Activated CD4-positive, alpha-beta T cell treated with anti-CD3 and anti-CD28 coated beads, Interleukin-2, amount 10 ng/mL, durations not matched to agents 7 days and 5 days (primary cell): ENCODE results near the gene CABP1. TPM values are rescaled to one million over a fixed set of nuclear protein-coding genes. Genes with fewer than 3 reads are reported as not detected.
"Not testable (repeated sequence)": the region's sequence is repeated elsewhere in the genome, so short reads cannot be mapped to it uniquely, and the experiment has no call there.

ENCODE experiments used
- CTCF ChIA-PET: fragments of 350-600 bp; sonication (Branson Sonifier 250); formaldehyde crosslinking; loops from one replicate; lab custom pipeline; 2021; ENCODE audit warnings: antibody characterized with exemption; lab: Charles Lee
- POLR2A ChIA-PET: fragments of 350-600 bp; sonication (Branson Sonifier 250); formaldehyde crosslinking; loops from one replicate; lab custom pipeline; 2021; ENCODE audit warnings: antibody characterized with exemption; lab: Charles Lee
- DNase-seq: peaks from one replicate; pipeline ENCODE4 v3.0.0-alpha.2; 2020
- H3K27ac Mint-ChIP-seq: one replicate; pipeline ENCODE4 v1.8.0; 2021; ENCODE audit warnings: mild to moderate bottlenecking, moderate library complexity, mixed read lengths
- H3K27me3 Mint-ChIP-seq: one replicate; pipeline ENCODE4 v1.8.0; 2021; ENCODE audit warnings: mixed read lengths
- H3K36me3 Mint-ChIP-seq: one replicate; pipeline ENCODE4 v1.8.0; 2021; ENCODE audit warnings: low read depth, mixed read lengths
- H3K4me1 Mint-ChIP-seq: one replicate; pipeline ENCODE4 v1.8.0; 2021; ENCODE audit warnings: mixed read lengths
- H3K4me3 Mint-ChIP-seq: one replicate; pipeline ENCODE4 v1.8.0; 2021; ENCODE audit warnings: mild to moderate bottlenecking, moderate library complexity, mixed read lengths
- H3K9me3 Mint-ChIP-seq: one replicate; pipeline ENCODE4 v1.8.0; 2021; ENCODE audit warnings: mixed read lengths
- total RNA-seq, 2 experiments: library from RNA; stranded (reverse); gene quantifications; one replicate each; pipeline ENCODE4 v1.2.3, GENCODE V29; 2021

Gene CABP1
- total RNA-seq, 2 experiments from 2014 or later, result 0.10 to 0.29 TPM

- Mint-ChIP-seq H3K4me3 (no peak overlapping the region), H3K4me1 (no peaks in the 10 kb centered on the region), H3K27me3 (peaks cover 19% of the 10 kb centered on the region), H3K27ac (no peak overlapping the region), H3K9me3 (no peaks in the 10 kb centered on the region), H3K36me3 (no peaks in the 10 kb centered on the region)
- no peak for DNase-seq
- ChIA-PET CTCF (no interaction called here), POLR2A (no interaction called here)
Measured at GRCh38 chr12:120614848-120615247, 25.6 kb upstream of the CABP1 start.

- POLR2A ChIA-PET, DNase-seq, H3K9me3 Mint-ChIP-seq, H3K36me3 Mint-ChIP-seq, H3K27ac Mint-ChIP-seq, CTCF ChIA-PET, H3K4me1 Mint-ChIP-seq, H3K4me3 Mint-ChIP-seq: not testable (repeated sequence)
- H3K27me3 Mint-ChIP-seq, result peaks cover 27% of the 10 kb centered on the region
Measured at GRCh38 chr12:120617193-120617592, 23.2 kb upstream of the CABP1 start.

GRCh38 chr12:120617767-120618166 is 22.7 kb upstream of the CABP1 start:
- DNase-seq, POLR2A ChIA-PET, H3K36me3 Mint-ChIP-seq, H3K4me3 Mint-ChIP-seq, H3K4me1 Mint-ChIP-seq, CTCF ChIA-PET, H3K9me3 Mint-ChIP-seq, H3K27ac Mint-ChIP-seq: not testable (repeated sequence)
- H3K27me3 Mint-ChIP-seq, result peaks cover 27% of the 10 kb centered on the region

- ChIA-PET POLR2A (no interaction called here), CTCF (interaction anchor here (0.6 to 1.0 kb wide), 2 partner anchors 45 to 266 kb away, joined by 3 to 4 read pairs; no protein-coding TSS in a partner anchor)
- Mint-ChIP-seq H3K27ac (no peak overlapping the region), H3K9me3 (no peaks in the 10 kb centered on the region), H3K27me3 (peaks cover 23% of the 10 kb centered on the region), H3K4me3 (no peak overlapping the region), H3K4me1 (no peaks in the 10 kb centered on the region), H3K36me3 (no peaks in the 10 kb centered on the region)
- no peak for DNase-seq
Measured at GRCh38 chr12:120618954-120619615, 21.3 kb upstream of the CABP1 start.

- H3K4me3 Mint-ChIP-seq, result no peak overlapping the region
- POLR2A ChIA-PET, result no interaction called here
- no peaks in the 10 kb centered on the region for H3K4me1 Mint-ChIP-seq
- H3K27ac Mint-ChIP-seq, result no peak overlapping the region
- H3K36me3 Mint-ChIP-seq, result no peaks in the 10 kb centered on the region
- CTCF ChIA-PET, result interaction anchor here (1.0 kb wide), 1 partner anchor 15 kb away, joined by 4 read pairs; no protein-coding TSS in a partner anchor
- no peak for DNase-seq
- peaks cover 19% of the 10 kb centered on the region for H3K27me3 Mint-ChIP-seq
- no peaks in the 10 kb centered on the region for H3K9me3 Mint-ChIP-seq
Measured at GRCh38 chr12:120620624-120621023, 19.8 kb upstream of the CABP1 start.

GRCh38 chr12:120625557-120626419 is 14.6 kb upstream of the CABP1 start:
- ChIA-PET CTCF (interaction anchor here (0.6 to 1.0 kb wide), 4 partner anchors 23 to 1022 kb away, joined by 3 to 4 read pairs (median 3); no protein-coding TSS in a partner anchor), POLR2A (no interaction called here)
- H3K36me3 Mint-ChIP-seq, result no peaks in the 10 kb centered on the region
- H3K27me3 Mint-ChIP-seq, result peaks cover 10% of the 10 kb centered on the region
- no peaks in the 10 kb centered on the region for H3K9me3 Mint-ChIP-seq
- H3K4me1 Mint-ChIP-seq, result no peaks in the 10 kb centered on the region
- peak; percentile 26 for DNase-seq
- H3K4me3 Mint-ChIP-seq, result no peak overlapping the region
- no peak overlapping the region for H3K27ac Mint-ChIP-seq

- peaks cover 17% of the 10 kb centered on the region for H3K27me3 Mint-ChIP-seq
- ChIA-PET POLR2A (no interaction called here), CTCF (interaction anchor here (1.5 kb wide), 1 partner anchor 19 kb away, joined by 6 read pairs; no protein-coding TSS in a partner anchor)
- H3K9me3 Mint-ChIP-seq, result no peaks in the 10 kb centered on the region
- no peak overlapping the region for H3K4me3 Mint-ChIP-seq
- DNase-seq, result no peak
- H3K27ac Mint-ChIP-seq, result no peak overlapping the region
- H3K36me3 Mint-ChIP-seq, result no peaks in the 10 kb centered on the region
- H3K4me1 Mint-ChIP-seq, result no peaks in the 10 kb centered on the region
Measured at GRCh38 chr12:120628919-120629318, 11.5 kb upstream of the CABP1 start.

GRCh38 chr12:120630104-120630892 is 10.1 kb upstream of the CABP1 start:
- DNase-seq, result no peak
- H3K27ac Mint-ChIP-seq, result no peak overlapping the region
- H3K4me1 Mint-ChIP-seq, result no peaks in the 10 kb centered on the region
- ChIA-PET CTCF (interaction anchor here (0.6 to 1.5 kb wide), 3 partner anchors 18 to 90 kb away, joined by 3 to 6 read pairs (median 3); no protein-coding TSS in a partner anchor), POLR2A (no interaction called here)
- no peak overlapping the region for H3K4me3 Mint-ChIP-seq
- no peaks in the 10 kb centered on the region for H3K36me3 Mint-ChIP-seq
- H3K9me3 Mint-ChIP-seq, result no peaks in the 10 kb centered on the region
- H3K27me3 Mint-ChIP-seq, result peaks cover 21% of the 10 kb centered on the region

GRCh38 chr12:120631097-120631496 is 9.3 kb upstream of the CABP1 start:
- Mint-ChIP-seq H3K4me1 (no peaks in the 10 kb centered on the region), H3K27me3 (peaks cover 23% of the 10 kb centered on the region), H3K36me3 (no peaks in the 10 kb centered on the region), H3K27ac (no peak overlapping the region), H3K4me3 (no peak overlapping the region), H3K9me3 (no peaks in the 10 kb centered on the region)
- DNase-seq, result no peak
- POLR2A ChIA-PET, result interaction anchor here (0.7 kb wide), 1 partner anchor 202 kb away, joined by 3 read pairs; no protein-coding TSS in a partner anchor
- CTCF ChIA-PET, result interaction anchor here (0.6 kb wide), 2 partner anchors 19 to 100 kb away, joined by 3 read pairs; no protein-coding TSS in a partner anchor

- ChIA-PET CTCF (interaction anchor here (1.1 to 2.0 kb wide), 2 partner anchors 8 to 11 kb away, joined by 3 to 11 read pairs; no protein-coding TSS in a partner anchor), POLR2A (no interaction called here)
- peaks cover 10% of the 10 kb centered on the region for H3K4me1 Mint-ChIP-seq
- peak overlapping the region; percentile 67 for H3K4me3 Mint-ChIP-seq
- no peak overlapping the region for H3K27ac Mint-ChIP-seq
- no peaks in the 10 kb centered on the region for H3K9me3 Mint-ChIP-seq
- H3K36me3 Mint-ChIP-seq, result no peaks in the 10 kb centered on the region
- DNase-seq, result peak; percentile 69
- H3K27me3 Mint-ChIP-seq, result peaks cover 65% of the 10 kb centered on the region
Measured at GRCh38 chr12:120640861-120641833, 721 bp downstream of the CABP1 start.

GRCh38 chr12:120642121-120642520 is 1.7 kb downstream of the CABP1 start:
- Mint-ChIP-seq H3K4me1 (peaks cover 12% of the 10 kb centered on the region), H3K4me3 (no peak overlapping the region), H3K9me3 (no peaks in the 10 kb centered on the region), H3K27me3 (peaks cover 65% of the 10 kb centered on the region), H3K36me3 (no peaks in the 10 kb centered on the region), H3K27ac (no peak overlapping the region)
- ChIA-PET POLR2A (no interaction called here), CTCF (interaction anchor here (0.5 kb wide), 1 partner anchor 8 kb away, joined by 3 read pairs; no protein-coding TSS in a partner anchor)
- no peak for DNase-seq
